HEK293 (cell line): ENCODE data around the gene GPR18.
A peak's percentile ranks its signal among the peaks of the same experiment; 100 is the strongest.

ENCODE experiments used
- CTCF ChIA-PET: fragments of 350-600 bp; formaldehyde crosslinking; extraction: SDS; loops from one replicate; lab custom pipeline; 2021; ENCODE audit warnings: antibody characterized with exemption; lab: Yijun Ruan, JAX
- POLR2A ChIA-PET: fragments of 300-600 bp; formaldehyde crosslinking; extraction: SDS; loops from one replicate; lab custom pipeline; 2020; ENCODE audit warnings: antibody characterized with exemption, inconsistent platforms; lab: Yijun Ruan, JAX
- H3K27ac ChIP-seq: fragments of 200-500 bp; sonication (Bioruptor generic); 2 replicates; pipeline ENCODE4 v1.5.1; 2014; ENCODE audit warnings: low read depth, low read length, control low read depth, inconsistent platforms; ENCODE audit errors: extremely low read depth
- H3K36me3 ChIP-seq, 2 experiments: fragments of 200-500 bp in 1 of 2; sonication (Bioruptor generic) in 1 of 2; 1 replicate in 1 of 2; 2 replicates in 1 of 2; pipeline ENCODE4 v1.5.1; 2014 to 2017; ENCODE audit warnings: inconsistent platforms in 2 of 2, low read length in 2 of 2; ENCODE audit not compliant: control insufficient read depth in 2 of 2, insufficient read depth in 1 of 2
- H3K4me1 ChIP-seq: fragments of 200-500 bp; sonication (Bioruptor generic); 2 replicates; pipeline ENCODE4 v1.5.1; 2014; ENCODE audit warnings: mild to moderate bottlenecking, low read length, inconsistent platforms; ENCODE audit not compliant: control insufficient read depth, insufficient read depth
- H3K4me3 ChIP-seq: 2 replicates; pipeline ENCODE4 v1.5.1; 2011; ENCODE audit warnings: low read depth, mild to moderate bottlenecking, control low read depth, low read length, moderate library complexity
- H3K9me3 ChIP-seq: fragments of 200-500 bp; sonication (Bioruptor generic); 2 replicates; pipeline ENCODE4 v1.5.1; 2014; ENCODE audit warnings: low read depth, low read length, inconsistent platforms; ENCODE audit not compliant: control insufficient read depth, insufficient read depth
- FEZF1 ChIP-seq: fragments of 450-650 bp; formaldehyde crosslinking; IDR thresholded peaks from 2 replicates; pipeline ENCODE4 v1.5.1; 2016; ENCODE audit warnings: missing biosample characterization, missing genetic modification characterization
- KLF8 ChIP-seq: fragments of 450-650 bp; formaldehyde crosslinking; IDR thresholded peaks from 2 replicates; pipeline ENCODE4 v1.5.1; 2016; ENCODE audit warnings: missing biosample characterization, missing genetic modification characterization
- MYNN ChIP-seq: fragments of 450-650 bp; formaldehyde crosslinking; IDR thresholded peaks from 2 replicates; pipeline ENCODE4 v1.5.1; 2016; ENCODE audit warnings: missing biosample characterization, missing genetic modification characterization, borderline replicate concordance
- REPIN1 ChIP-seq: fragments of 450-650 bp; formaldehyde crosslinking; IDR thresholded peaks from 2 replicates; pipeline ENCODE4 v1.5.1; 2017; ENCODE audit warnings: missing biosample characterization, missing genetic modification characterization, low read depth
- SP2 ChIP-seq: fragments of 450-650 bp; formaldehyde crosslinking; IDR thresholded peaks from 2 replicates; pipeline ENCODE4 v1.5.1; 2016; ENCODE audit warnings: missing biosample characterization, missing genetic modification characterization
- ZBTB8A ChIP-seq: fragments of 450-650 bp; formaldehyde crosslinking; IDR thresholded peaks from 2 replicates; pipeline ENCODE4 v1.5.1; 2016; ENCODE audit warnings: missing biosample characterization, missing genetic modification characterization
- ZIC2 ChIP-seq: fragments of 450-650 bp; formaldehyde crosslinking; IDR thresholded peaks from 2 replicates; pipeline ENCODE4 v1.5.1; 2016; ENCODE audit warnings: missing biosample characterization, missing genetic modification characterization
- ZNF16 ChIP-seq: fragments of 450-650 bp; formaldehyde crosslinking; IDR thresholded peaks from 2 replicates; pipeline ENCODE4 v1.5.1; 2016; ENCODE audit warnings: low read depth, missing biosample characterization, missing genetic modification characterization
- ZNF174 ChIP-seq: fragments of 450-650 bp; formaldehyde crosslinking; IDR thresholded peaks from 2 replicates; pipeline ENCODE4 v1.5.0; 2017; ENCODE audit warnings: missing biosample characterization, mild to moderate bottlenecking, missing genetic modification characterization
- ZNF426 ChIP-seq: fragments of 450-650 bp; formaldehyde crosslinking; IDR thresholded peaks from 2 replicates; pipeline ENCODE4 v1.5.1; 2017; ENCODE audit warnings: missing biosample characterization, missing genetic modification characterization, mild to moderate bottlenecking, inconsistent platforms, moderate library complexity
- ZNF510 ChIP-seq: fragments of 450-650 bp; formaldehyde crosslinking; IDR thresholded peaks from 2 replicates; pipeline ENCODE4 v1.5.1; 2018; ENCODE audit warnings: mild to moderate bottlenecking, missing genetic modification characterization, missing biosample characterization; ENCODE audit not compliant: insufficient replicate concordance
- ZNF654 ChIP-seq: fragments of 450-650 bp; formaldehyde crosslinking; IDR thresholded peaks from 2 replicates; pipeline ENCODE4 v1.5.1; 2016; ENCODE audit warnings: low read depth, missing biosample characterization, missing genetic modification characterization
- ZNF707 ChIP-seq: fragments of 450-650 bp; formaldehyde crosslinking; IDR thresholded peaks from 2 replicates; pipeline ENCODE4 v1.5.1; 2016; ENCODE audit warnings: missing biosample characterization, missing genetic modification characterization
- ZNF768 ChIP-seq: fragments of 450-650 bp; formaldehyde crosslinking; IDR thresholded peaks from 2 replicates; pipeline ENCODE4 v1.5.1; 2018; ENCODE audit warnings: missing biosample characterization, mild to moderate bottlenecking, missing genetic modification characterization
- TF ChIP-seq, protein P1 (sequence below): fragments of 450-650 bp; formaldehyde crosslinking; IDR thresholded peaks from 2 replicates; pipeline ENCODE4 v1.5.1; 2016; ENCODE audit warnings: missing biosample characterization, missing genetic modification characterization
- TF ChIP-seq, protein P2 (sequence below): fragments of 450-650 bp; formaldehyde crosslinking; IDR thresholded peaks from 2 replicates; pipeline ENCODE4 v1.5.1; 2016; ENCODE audit warnings: missing biosample characterization, missing genetic modification characterization
- TF ChIP-seq, protein P3 (sequence below): fragments of 450-650 bp; formaldehyde crosslinking; IDR thresholded peaks from 2 replicates; pipeline ENCODE4 v1.5.1; 2016; ENCODE audit warnings: missing biosample characterization, missing genetic modification characterization, low read depth
- TF ChIP-seq, protein P4 (sequence below): fragments of 450-650 bp; formaldehyde crosslinking; IDR thresholded peaks from 2 replicates; pipeline ENCODE4 v1.5.1; 2016; ENCODE audit warnings: missing biosample characterization, missing genetic modification characterization

GPR18 gene

DNA sequence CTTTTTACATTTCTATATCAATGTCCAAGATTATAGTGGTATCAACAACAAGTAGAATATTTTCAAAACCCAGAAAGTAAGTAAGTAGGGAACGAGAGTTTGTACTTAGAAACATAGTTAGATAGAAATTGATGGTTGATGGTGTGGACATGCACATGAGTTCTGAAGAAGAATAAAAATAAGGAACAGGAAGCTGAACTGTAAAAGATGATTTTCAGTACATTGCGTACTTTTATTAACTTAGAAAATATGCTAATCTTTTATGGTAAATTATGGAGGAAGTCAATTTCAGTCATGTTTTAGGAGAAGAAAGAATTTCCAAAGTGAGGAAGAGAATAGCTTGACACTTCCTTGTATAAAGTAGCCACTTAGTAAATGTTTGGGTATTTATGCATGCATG lies 12.3 kb upstream of the GPR18 start:
- POLR2A ChIA-PET: no interaction called here
- no peak for TF ChIP-seq ZIC2 (tag by site-specific recombination)
- TF ChIP-seq ZBTB8A (tag by site-specific recombination): no peak
- no peak for TF ChIP-seq SP2
- TF ChIP-seq, protein P1, sequence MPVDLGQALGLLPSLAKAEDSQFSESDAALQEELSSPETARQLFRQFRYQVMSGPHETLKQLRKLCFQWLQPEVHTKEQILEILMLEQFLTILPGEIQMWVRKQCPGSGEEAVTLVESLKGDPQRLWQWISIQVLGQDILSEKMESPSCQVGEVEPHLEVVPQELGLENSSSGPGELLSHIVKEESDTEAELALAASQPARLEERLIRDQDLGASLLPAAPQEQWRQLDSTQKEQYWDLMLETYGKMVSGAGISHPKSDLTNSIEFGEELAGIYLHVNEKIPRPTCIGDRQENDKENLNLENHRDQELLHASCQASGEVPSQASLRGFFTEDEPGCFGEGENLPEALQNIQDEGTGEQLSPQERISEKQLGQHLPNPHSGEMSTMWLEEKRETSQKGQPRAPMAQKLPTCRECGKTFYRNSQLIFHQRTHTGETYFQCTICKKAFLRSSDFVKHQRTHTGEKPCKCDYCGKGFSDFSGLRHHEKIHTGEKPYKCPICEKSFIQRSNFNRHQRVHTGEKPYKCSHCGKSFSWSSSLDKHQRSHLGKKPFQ (tag by site-specific recombination): no peak
- TF ChIP-seq, protein P2, sequence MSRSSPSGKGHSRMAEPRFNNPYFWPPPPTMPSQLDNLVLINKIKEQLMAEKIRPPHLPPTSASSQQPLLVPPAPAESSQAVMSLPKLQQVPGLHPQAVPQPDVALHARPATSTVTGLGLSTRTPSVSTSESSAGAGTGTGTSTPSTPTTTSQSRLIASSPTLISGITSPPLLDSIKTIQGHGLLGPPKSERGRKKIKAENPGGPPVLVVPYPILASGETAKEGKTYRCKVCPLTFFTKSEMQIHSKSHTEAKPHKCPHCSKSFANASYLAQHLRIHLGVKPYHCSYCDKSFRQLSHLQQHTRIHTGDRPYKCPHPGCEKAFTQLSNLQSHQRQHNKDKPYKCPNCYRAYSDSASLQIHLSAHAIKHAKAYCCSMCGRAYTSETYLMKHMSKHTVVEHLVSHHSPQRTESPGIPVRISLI (tag by site-specific recombination): no peak
- TF ChIP-seq ZNF426 (tag by site-specific recombination): no peak
- TF ChIP-seq, protein P3, sequence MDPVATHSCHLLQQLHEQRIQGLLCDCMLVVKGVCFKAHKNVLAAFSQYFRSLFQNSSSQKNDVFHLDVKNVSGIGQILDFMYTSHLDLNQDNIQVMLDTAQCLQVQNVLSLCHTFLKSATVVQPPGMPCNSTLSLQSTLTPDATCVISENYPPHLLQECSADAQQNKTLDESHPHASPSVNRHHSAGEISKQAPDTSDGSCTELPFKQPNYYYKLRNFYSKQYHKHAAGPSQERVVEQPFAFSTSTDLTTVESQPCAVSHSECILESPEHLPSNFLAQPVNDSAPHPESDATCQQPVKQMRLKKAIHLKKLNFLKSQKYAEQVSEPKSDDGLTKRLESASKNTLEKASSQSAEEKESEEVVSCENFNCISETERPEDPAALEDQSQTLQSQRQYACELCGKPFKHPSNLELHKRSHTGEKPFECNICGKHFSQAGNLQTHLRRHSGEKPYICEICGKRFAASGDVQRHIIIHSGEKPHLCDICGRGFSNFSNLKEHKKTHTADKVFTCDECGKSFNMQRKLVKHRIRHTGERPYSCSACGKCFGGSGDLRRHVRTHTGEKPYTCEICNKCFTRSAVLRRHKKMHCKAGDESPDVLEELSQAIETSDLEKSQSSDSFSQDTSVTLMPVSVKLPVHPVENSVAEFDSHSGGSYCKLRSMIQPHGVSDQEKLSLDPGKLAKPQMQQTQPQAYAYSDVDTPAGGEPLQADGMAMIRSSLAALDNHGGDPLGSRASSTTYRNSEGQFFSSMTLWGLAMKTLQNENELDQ (tag by site-specific recombination): no peak
- TF ChIP-seq, protein P4, sequence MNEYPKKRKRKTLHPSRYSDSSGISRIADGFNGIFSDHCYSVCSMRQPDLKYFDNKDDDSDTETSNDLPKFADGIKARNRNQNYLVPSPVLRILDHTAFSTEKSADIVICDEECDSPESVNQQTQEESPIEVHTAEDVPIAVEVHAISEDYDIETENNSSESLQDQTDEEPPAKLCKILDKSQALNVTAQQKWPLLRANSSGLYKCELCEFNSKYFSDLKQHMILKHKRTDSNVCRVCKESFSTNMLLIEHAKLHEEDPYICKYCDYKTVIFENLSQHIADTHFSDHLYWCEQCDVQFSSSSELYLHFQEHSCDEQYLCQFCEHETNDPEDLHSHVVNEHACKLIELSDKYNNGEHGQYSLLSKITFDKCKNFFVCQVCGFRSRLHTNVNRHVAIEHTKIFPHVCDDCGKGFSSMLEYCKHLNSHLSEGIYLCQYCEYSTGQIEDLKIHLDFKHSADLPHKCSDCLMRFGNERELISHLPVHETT: no peak
- no peak for TF ChIP-seq REPIN1
- no peak for TF ChIP-seq FEZF1 (tag by site-specific recombination)
- no peak for TF ChIP-seq KLF8

DNA sequence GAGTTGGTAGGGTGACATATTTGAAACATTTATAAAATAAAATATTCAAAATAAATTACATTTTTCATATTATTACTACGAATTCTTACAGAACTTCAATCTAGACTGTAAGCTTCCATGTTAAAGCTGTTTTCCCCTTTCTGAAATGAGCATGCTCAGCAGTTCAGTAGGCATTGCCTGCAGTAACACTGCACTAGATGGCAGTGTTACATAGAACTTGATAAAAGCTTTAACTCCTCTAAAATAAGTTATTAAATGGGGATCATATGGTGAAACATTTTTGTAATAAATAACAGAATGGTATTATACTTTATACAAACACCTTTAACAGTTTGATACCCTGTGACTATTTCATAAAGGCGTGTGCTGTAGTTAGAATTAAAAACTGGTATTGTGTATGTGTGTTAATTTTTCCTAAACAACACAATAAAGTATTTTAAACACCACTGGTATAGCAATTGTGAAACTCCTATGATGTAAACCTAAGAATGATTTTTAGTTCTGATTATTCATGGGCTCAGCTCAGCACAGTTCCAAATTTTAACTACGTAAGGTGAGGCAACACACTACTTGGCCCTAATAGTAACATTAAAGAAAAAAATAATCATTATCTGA lies 11.6 kb upstream of the GPR18 start:
- no peak for TF ChIP-seq ZNF174 (tag by site-specific recombination)
- TF ChIP-seq ZNF16 (tag by site-specific recombination): no peak
- peak; percentile 55 for TF ChIP-seq ZNF654 (tag by site-specific recombination)
- no peak for TF ChIP-seq ZNF768 (tag by site-specific recombination)
- no peak for TF ChIP-seq ZNF707 (tag by site-specific recombination)
- no peak for TF ChIP-seq ZNF510
- TF ChIP-seq MYNN (tag by site-specific recombination): no peak
- H3K9me3 ChIP-seq: no peaks in the 10 kb centered on the region
- no peak overlapping the region for H3K27ac ChIP-seq
- ChIA-PET POLR2A (no interaction called here), CTCF (interaction anchor here (0.6 to 8.2 kb wide), 25 partner anchors 10 to 170 kb away, joined by 3 to 146 read pairs (median 5); partner anchors contain the start of gene GPR18)
- H3K4me1 ChIP-seq: no peaks in the 10 kb centered on the region
- H3K36me3 ChIP-seq: peaks cover 0 to 3% of the 10 kb centered on the region in 2 experiments; a peak in 1 of 3 replicates
- no peak overlapping the region for H3K4me3 ChIP-seq

More for the DNA sequence above, 12.3 kb upstream of the GPR18 start:
- no peak overlapping the region for H3K4me3 ChIP-seq
- no peaks in the 10 kb centered on the region for H3K4me1 ChIP-seq
- CTCF ChIA-PET: interaction anchor here (0.6 to 8.2 kb wide), 15 partner anchors 10 to 170 kb away, joined by 3 to 146 read pairs (median 5); partner anchors contain the start of gene GPR18
- H3K9me3 ChIP-seq: no peaks in the 10 kb centered on the region
- peaks cover 0 to 3% of the 10 kb centered on the region in 2 experiments; a peak in 1 of 3 replicates for H3K36me3 ChIP-seq
- no peak overlapping the region for H3K27ac ChIP-seq
